ENCODE results near the gene FGFR2.

Gene FGFR2

GRCh38 chr10:121535381-121535780 lies 62.9 kb downstream of the FGFR2 start:
- DNase-seq (ENCODE audit: low read depth in 2 of 2) = no peak
- no peak for TF ChIP-seq CTCF (IDR thresholded peaks at IDR 0.05; ENCODE audit: low read depth, low read length)
- H3K4me3 ChIP-seq (replicated peaks in 1 of 2; ENCODE audit: low read depth in 2 of 2, low read length in 2 of 2) = no peak overlapping the region

GRCh38 chr10:121532292-121532864 lies 65.9 kb downstream of the FGFR2 start:
- no peak overlapping the region for H3K4me3 ChIP-seq (replicated peaks in 1 of 2; ENCODE audit: low read depth in 2 of 2, low read length in 2 of 2)
- TF ChIP-seq CTCF (IDR thresholded peaks at IDR 0.05; ENCODE audit: low read depth, low read length) = no peak
- DNase-seq (ENCODE audit: low read depth in 2 of 2) = no peak

- H3K4me3 ChIP-seq (replicated peaks in 1 of 2; ENCODE audit: low read depth in 2 of 2, low read length in 2 of 2) = no peak overlapping the region
- no peak for DNase-seq (ENCODE audit: low read depth in 2 of 2)
- no peak for TF ChIP-seq CTCF (IDR thresholded peaks at IDR 0.05; ENCODE audit: low read depth, low read length)
These were observed 66.4 kb downstream of the FGFR2 start for GRCh38 chr10:121531830-121532178.

GRCh38 chr10:121531076-121531829 lies 67.0 kb downstream of the FGFR2 start:
- H3K4me3 ChIP-seq (replicated peaks in 1 of 2; ENCODE audit: low read depth in 2 of 2, low read length in 2 of 2) = no peak overlapping the region
- DNase-seq (ENCODE audit: low read depth in 2 of 2) = no peak
- no peak for TF ChIP-seq CTCF (IDR thresholded peaks at IDR 0.05; ENCODE audit: low read depth, low read length)

- no peak for TF ChIP-seq CTCF (IDR thresholded peaks at IDR 0.05; ENCODE audit: low read depth, low read length)
- no peak overlapping the region for H3K4me3 ChIP-seq (replicated peaks in 1 of 2; ENCODE audit: low read depth in 2 of 2, low read length in 2 of 2)
- DNase-seq (ENCODE audit: low read depth in 2 of 2) = no peak
These were observed 67.7 kb downstream of the FGFR2 start for GRCh38 chr10:121530481-121531075.

GRCh38 chr10:121527690-121528089 lies 70.6 kb downstream of the FGFR2 start:
- no peak for TF ChIP-seq CTCF (IDR thresholded peaks at IDR 0.05; ENCODE audit: low read depth, low read length)
- DNase-seq (ENCODE audit: low read depth in 2 of 2) = peak; percentile 2 to 7
- H3K4me3 ChIP-seq (replicated peaks in 1 of 2; ENCODE audit: low read depth in 2 of 2, low read length in 2 of 2) = no peak overlapping the region

Data from cardiac fibroblast (primary cell).